Cardiac ventricle fibroblast (primary cell): ENCODE data around the gene IFT57. TPM values are rescaled to one million over a fixed set of nuclear protein-coding genes. Genes with fewer than 3 reads are reported as not detected.

Experiments used
- total RNA-seq: library from RNA; depleted of rRNA; stranded (reverse); fragments of >200 nt; gene quantifications from 2 replicates; pipeline ENCODE4 v1.2.3, GENCODE V29; 2015

IFT57 gene, protein sequence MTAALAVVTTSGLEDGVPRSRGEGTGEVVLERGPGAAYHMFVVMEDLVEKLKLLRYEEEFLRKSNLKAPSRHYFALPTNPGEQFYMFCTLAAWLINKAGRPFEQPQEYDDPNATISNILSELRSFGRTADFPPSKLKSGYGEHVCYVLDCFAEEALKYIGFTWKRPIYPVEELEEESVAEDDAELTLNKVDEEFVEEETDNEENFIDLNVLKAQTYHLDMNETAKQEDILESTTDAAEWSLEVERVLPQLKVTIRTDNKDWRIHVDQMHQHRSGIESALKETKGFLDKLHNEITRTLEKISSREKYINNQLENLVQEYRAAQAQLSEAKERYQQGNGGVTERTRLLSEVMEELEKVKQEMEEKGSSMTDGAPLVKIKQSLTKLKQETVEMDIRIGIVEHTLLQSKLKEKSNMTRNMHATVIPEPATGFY
- 32.9 and 70.4 TPM in 2 replicates for total RNA-seq

DNA sequence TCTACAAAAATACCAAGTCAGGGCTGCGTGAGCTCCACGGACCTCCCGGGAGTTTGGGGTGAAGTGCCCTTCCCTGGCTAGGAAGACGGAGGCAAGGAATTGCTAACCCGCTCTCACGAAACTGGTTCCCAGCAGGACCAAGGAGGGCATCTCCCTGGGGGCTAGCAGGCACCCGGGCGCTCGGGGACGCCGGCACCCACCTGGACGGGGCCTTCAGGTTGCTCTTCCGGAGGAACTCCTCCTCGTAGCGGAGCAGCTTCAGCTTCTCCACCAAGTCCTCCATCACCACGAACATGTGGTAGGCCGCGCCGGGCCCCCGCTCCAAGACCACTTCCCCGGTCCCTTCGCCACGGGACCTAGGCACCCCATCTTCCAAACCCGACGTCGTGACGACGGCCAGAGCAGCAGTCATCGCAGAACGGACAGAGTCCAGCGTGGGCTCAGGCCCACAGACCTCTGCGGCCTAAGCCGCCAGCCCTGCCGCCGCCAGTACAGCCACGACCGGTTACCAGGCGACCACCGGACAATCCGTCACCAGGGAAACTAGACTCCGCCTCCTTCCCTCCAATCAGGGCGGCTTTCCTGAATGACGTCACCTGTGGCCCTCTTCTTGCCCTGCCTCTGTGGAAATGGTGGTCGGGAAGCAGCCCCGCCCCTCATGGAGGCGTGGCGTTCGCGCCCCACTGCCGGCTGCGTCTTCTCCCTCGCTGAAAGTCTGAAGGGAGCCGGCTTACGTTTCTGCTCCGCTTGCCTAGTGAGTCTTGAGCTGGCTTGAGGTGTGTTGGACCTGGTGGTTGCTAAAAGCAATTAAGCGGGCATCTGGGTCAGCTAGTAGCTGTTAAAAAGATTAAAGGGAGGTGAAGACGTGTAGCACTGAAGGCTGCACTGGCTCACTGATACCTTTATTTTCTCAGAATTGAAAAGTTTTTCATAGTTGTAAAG is at the start of gene IFT57:
Gene IFT57, minus strand, starts transcription at position 514 of the 942 bp plus-strand sequence. Its CDS starts 102 bp downstream, at position 412.

Other genes starting within 250 kb of the IFT57 start
- gene CD47, start 131.4 kb downstream of the IFT57 start, total RNA-seq = 42.9 and 50.8 TPM in 2 replicates
- gene HHLA2, start 74.1 kb upstream of the IFT57 start, total RNA-seq = 0.12 TPM in 1 of 2 replicates, not detected in the other